Medulla oblongata (tissue), 1 donor: ENCODE data around the gene CHST8.

Experiments
- DNase-seq: peaks from one replicate; pipeline ENCODE4 v3.0.0-alpha.2; 2015; ENCODE audit errors: extremely low spot score

Gene CHST8

GRCh38 chr19:33673258-33673875 is 51.6 kb downstream of the CHST8 start:
- no peak for DNase-seq

GRCh38 chr19:33673996-33674625 is 52.4 kb downstream of the CHST8 start:
- DNase-seq: no peak

GRCh38 chr19:33674626-33675367 is 53.0 kb downstream of the CHST8 start:
- no peak for DNase-seq

GRCh38 chr19:33675501-33676124 is 53.9 kb downstream of the CHST8 start:
- DNase-seq: no peak

GRCh38 chr19:33676999-33677665 is 55.4 kb downstream of the CHST8 start:
- DNase-seq: no peak

- no peak for DNase-seq
Measured at GRCh38 chr19:33677745-33678426, 56.1 kb downstream of the CHST8 start.

GRCh38 chr19:33678796-33679585 is 57.2 kb downstream of the CHST8 start:
- peak; percentile 84 for DNase-seq

- DNase-seq: no peak
Measured at GRCh38 chr19:33679696-33680095, 57.9 kb downstream of the CHST8 start.

GRCh38 chr19:33681081-33681680 is 59.4 kb downstream of the CHST8 start:
- DNase-seq: no peak

- peak; percentile 20 for DNase-seq
Measured at GRCh38 chr19:33683881-33684537, 62.3 kb downstream of the CHST8 start.

GRCh38 chr19:33684538-33685232 is 62.9 kb downstream of the CHST8 start:
- DNase-seq: no peak

GRCh38 chr19:33685541-33685940 is 63.8 kb downstream of the CHST8 start:
- no peak for DNase-seq

- DNase-seq: no peak
Measured at GRCh38 chr19:33686262-33686661, 64.5 kb downstream of the CHST8 start.

GRCh38 chr19:33686687-33687480 is 65.1 kb downstream of the CHST8 start:
- DNase-seq: no peak

- DNase-seq: no peak
Measured at GRCh38 chr19:33687481-33688170, 65.9 kb downstream of the CHST8 start.

- DNase-seq: no peak
Measured at GRCh38 chr19:33688171-33688992, 66.6 kb downstream of the CHST8 start.
